ENCODE results near the gene RANBP3L.

Gene RANBP3L

GRCh38 chr5:36253575-36253974 is 48.1 kb downstream of the RANBP3L start:
- TF ChIP-seq CTCF (IDR thresholded peaks at IDR 0.05; ENCODE audit: control insufficient read depth, insufficient read depth, low read depth, low read length, missing control alignments) = no peak
- no peak overlapping the region for H3K4me3 ChIP-seq (ENCODE audit: control insufficient read depth, low read depth, low read length)
- no peak for DNase-seq (ENCODE audit: low read depth)

- no peak for TF ChIP-seq CTCF (IDR thresholded peaks at IDR 0.05; ENCODE audit: control insufficient read depth, insufficient read depth, low read depth, low read length, missing control alignments)
- DNase-seq (ENCODE audit: low read depth) = no peak
- no peak overlapping the region for H3K4me3 ChIP-seq (ENCODE audit: control insufficient read depth, low read depth, low read length)
Observed at GRCh38 chr5:36252722-36253365, 48.9 kb downstream of the RANBP3L start.

- TF ChIP-seq CTCF (IDR thresholded peaks at IDR 0.05; ENCODE audit: control insufficient read depth, insufficient read depth, low read depth, low read length, missing control alignments) = no peak
- no peak overlapping the region for H3K4me3 ChIP-seq (ENCODE audit: control insufficient read depth, low read depth, low read length)
- no peak for DNase-seq (ENCODE audit: low read depth)
Observed at GRCh38 chr5:36251218-36251617, 50.5 kb downstream of the RANBP3L start.

GRCh38 chr5:36250427-36250826 is 51.3 kb downstream of the RANBP3L start:
- no peak for TF ChIP-seq CTCF (IDR thresholded peaks at IDR 0.05; ENCODE audit: control insufficient read depth, insufficient read depth, low read depth, low read length, missing control alignments)
- no peak overlapping the region for H3K4me3 ChIP-seq (ENCODE audit: control insufficient read depth, low read depth, low read length)
- DNase-seq (ENCODE audit: low read depth) = no peak

- H3K4me3 ChIP-seq (ENCODE audit: control insufficient read depth, low read depth, low read length) = no peak overlapping the region
- TF ChIP-seq CTCF (IDR thresholded peaks at IDR 0.05; ENCODE audit: control insufficient read depth, insufficient read depth, low read depth, low read length, missing control alignments) = no peak
- DNase-seq (ENCODE audit: low read depth) = no peak
Observed at GRCh38 chr5:36246036-36246800, 55.5 kb downstream of the RANBP3L start.

GRCh38 chr5:36244076-36244475 is 57.6 kb downstream of the RANBP3L start:
- no peak for DNase-seq (ENCODE audit: low read depth)
- H3K4me3 ChIP-seq (ENCODE audit: control insufficient read depth, low read depth, low read length) = no peak overlapping the region
- TF ChIP-seq CTCF (IDR thresholded peaks at IDR 0.05; ENCODE audit: control insufficient read depth, insufficient read depth, low read depth, low read length, missing control alignments) = no peak
